H9 (cell line): ENCODE measurements around the gene ELF2. TPM values are rescaled to one million over a fixed set of nuclear protein-coding genes. Genes with fewer than 3 reads are reported as not detected.

Experiments
- DNase-seq: peaks from one replicate; pipeline ENCODE4 v3.0.0-alpha.2; 2017
- H2AFZ ChIP-seq: one replicate; pipeline ENCODE4 v1.6.1; 2013; ENCODE audit warnings: mild to moderate bottlenecking, low read length, control low read depth, moderate library complexity
- H2AK5ac ChIP-seq: 2 replicates; pipeline ENCODE4 v1.6.1; 2013; ENCODE audit warnings: low read length, control low read depth, mixed read lengths; ENCODE audit not compliant: insufficient read length
- H2BK120ac ChIP-seq: one replicate; pipeline ENCODE4 v1.6.1; 2013; ENCODE audit warnings: low read depth, mild to moderate bottlenecking, low read length, control low read depth, inconsistent platforms; ENCODE audit not compliant: poor library complexity, severe bottlenecking
- H2BK12ac ChIP-seq: 2 replicates; pipeline ENCODE4 v1.6.1; 2013; ENCODE audit warnings: low read length, control low read depth, mixed read lengths, low read depth; ENCODE audit not compliant: insufficient read length
- H2BK15ac ChIP-seq: 2 replicates; pipeline ENCODE4 v1.6.1; 2013; ENCODE audit warnings: low read depth, low read length, control low read depth
- H2BK20ac ChIP-seq: one replicate; pipeline ENCODE4 v1.6.1; 2013; ENCODE audit warnings: low read depth, mild to moderate bottlenecking, low read length, control low read depth, inconsistent platforms; ENCODE audit not compliant: poor library complexity, severe bottlenecking
- H2BK5ac ChIP-seq: 2 replicates; pipeline ENCODE4 v1.6.1; 2013; ENCODE audit warnings: low read length, control low read depth, mixed read lengths; ENCODE audit not compliant: insufficient read length
- H3K14ac ChIP-seq: 2 replicates; pipeline ENCODE4 v1.6.1; 2013; ENCODE audit warnings: low read length, control low read depth; ENCODE audit not compliant: insufficient read depth
- H3K18ac ChIP-seq: 2 replicates; pipeline ENCODE4 v1.6.1; 2013; ENCODE audit warnings: low read depth, mild to moderate bottlenecking, mixed read lengths, low read length, control low read depth; ENCODE audit not compliant: insufficient read length
- H3K23ac ChIP-seq: 2 replicates; pipeline ENCODE4 v1.6.1; 2013; ENCODE audit warnings: low read length, control low read depth, mixed read lengths, low read depth; ENCODE audit not compliant: insufficient read length
- H3K23me2 ChIP-seq: 2 replicates; pipeline ENCODE4 v1.6.1; 2013; ENCODE audit warnings: low read depth, mild to moderate bottlenecking, mixed read lengths, low read length, control low read depth; ENCODE audit not compliant: insufficient read length, poor library complexity, severe bottlenecking
- H3K27ac ChIP-seq: 2 replicates; pipeline ENCODE4 v1.5.1; 2013; ENCODE audit warnings: low read length, control low read depth, mixed read lengths, low read depth; ENCODE audit not compliant: insufficient read length
- H3K27me3 ChIP-seq: 2 replicates; pipeline ENCODE4 v1.6.1; 2013; ENCODE audit warnings: low read length, control low read depth, inconsistent platforms; ENCODE audit not compliant: insufficient read depth
- H3K4ac ChIP-seq: 2 replicates; pipeline ENCODE4 v1.6.1; 2013; ENCODE audit warnings: low read depth, mild to moderate bottlenecking, control low read depth, inconsistent platforms, low read length, moderate library complexity
- H3K4me1 ChIP-seq: 2 replicates; pipeline ENCODE4 v1.6.1; 2013; ENCODE audit warnings: low read length, control low read depth, inconsistent platforms; ENCODE audit not compliant: insufficient read depth
- H3K4me2 ChIP-seq: 2 replicates; pipeline ENCODE4 v1.6.1; 2013; ENCODE audit warnings: low read length, control low read depth, mixed read lengths; ENCODE audit not compliant: insufficient read length, insufficient read depth
- H3K56ac ChIP-seq: 2 replicates; pipeline ENCODE4 v1.6.1; 2013; ENCODE audit warnings: low read depth, mild to moderate bottlenecking, mixed read lengths, low read length, control low read depth; ENCODE audit not compliant: insufficient read length
- H3K79me1 ChIP-seq: 2 replicates; pipeline ENCODE4 v1.6.1; 2013; ENCODE audit warnings: low read depth, mild to moderate bottlenecking, moderate library complexity, low read length, control low read depth, inconsistent platforms; ENCODE audit not compliant: insufficient read depth, poor library complexity, severe bottlenecking
- H3K79me2 ChIP-seq: 2 replicates; pipeline ENCODE4 v1.6.1; 2013; ENCODE audit warnings: low read length, control low read depth, inconsistent platforms; ENCODE audit not compliant: insufficient read depth
- H3K9ac ChIP-seq: 2 replicates; pipeline ENCODE4 v1.6.1; 2013; ENCODE audit warnings: low read length, control low read depth, mixed read lengths; ENCODE audit not compliant: insufficient read length; ENCODE audit errors: extremely low read depth
- H3K9me3 ChIP-seq: one replicate; pipeline ENCODE4 v1.6.1; 2013; ENCODE audit warnings: low read depth, low read length, inconsistent platforms; ENCODE audit not compliant: control insufficient read depth
- H3T11ph ChIP-seq: one replicate; pipeline ENCODE4 v1.6.1; 2013; ENCODE audit warnings: mild to moderate bottlenecking, low read length, control low read depth, inconsistent platforms
- H4K20me1 ChIP-seq: one replicate; pipeline ENCODE4 v1.6.1; 2013; ENCODE audit not compliant: control insufficient read depth, insufficient read length, insufficient read depth
- H4K5ac ChIP-seq: 2 replicates; pipeline ENCODE4 v1.6.1; 2013; ENCODE audit warnings: low read depth, mild to moderate bottlenecking, mixed read lengths, low read length, control low read depth; ENCODE audit not compliant: insufficient read length
- H4K8ac ChIP-seq: replicated peaks from 2 replicates; pipeline ENCODE4 v1.6.1; 2013; ENCODE audit warnings: low read length, control low read depth, mixed read lengths, low read depth; ENCODE audit not compliant: insufficient read length
- H4K91ac ChIP-seq: 2 replicates; pipeline ENCODE4 v1.6.1; 2013; ENCODE audit warnings: low read depth, mild to moderate bottlenecking, moderate library complexity, mixed read lengths, low read length, control low read depth; ENCODE audit not compliant: insufficient read length
- H3K27ac Mint-ChIP-seq, 3 experiments: 2 replicates in 2 of 3; 3 replicates in 1 of 3; pipeline ENCODE4 v1.8.0; 2020 to 2021; ENCODE audit warnings: mixed read lengths in 3 of 3, mild to moderate bottlenecking in 1 of 3, moderate library complexity in 1 of 3
- H3K27me3 Mint-ChIP-seq: 2 replicates; pipeline ENCODE4 v1.8.0; 2021; ENCODE audit warnings: low read depth, mild to moderate bottlenecking, moderate library complexity, mixed read lengths
- H3K36me3 Mint-ChIP-seq, 3 experiments: 2 replicates in 2 of 3; 3 replicates in 1 of 3; pipeline ENCODE4 v1.8.0; 2020 to 2021; ENCODE audit warnings: low read depth in 3 of 3, mixed read lengths in 3 of 3; ENCODE audit not compliant: insufficient read depth in 1 of 3
- H3K4me1 Mint-ChIP-seq, 2 experiments: 2 replicates each; pipeline ENCODE4 v1.8.0; 2020; ENCODE audit warnings: mixed read lengths in 2 of 2
- H3K4me3 Mint-ChIP-seq, 2 experiments: 2 replicates in 1 of 2; 3 replicates in 1 of 2; pipeline ENCODE4 v1.8.0; 2020 to 2021; ENCODE audit warnings: mild to moderate bottlenecking in 2 of 2, mixed read lengths in 2 of 2, moderate library complexity in 1 of 2
- H3K9me3 Mint-ChIP-seq, 2 experiments: 2 replicates in 1 of 2; 3 replicates in 1 of 2; pipeline ENCODE4 v1.8.0; 2020; ENCODE audit warnings: mild to moderate bottlenecking in 2 of 2, mixed read lengths in 2 of 2, moderate library complexity in 1 of 2
- WGBS: extraction: QIAGEN DNeasy Blood & Tissue Kit; methylation state at CpG from one replicate; pipeline ENCODE4 v1.1.7; 2013; ENCODE audit warnings: missing lambda C conversion rate, low lambda C conversion rate, mixed read lengths; ENCODE audit not compliant: insufficient read length; ENCODE audit errors: extremely low coverage; 5-methylcytosine and 5-hydroxymethylcytosine counted together
- total RNA-seq: library from RNA; stranded (reverse); gene quantifications from 2 replicates; pipeline ENCODE4 v1.2.1, GENCODE V29; 2021
- TF ChIP-seq, protein P1 (sequence below): fragments of 200-600 bp; sonication (generic); conservative IDR thresholded peaks from 3 replicates; pipeline ENCODE4 v1.8.0; 2021; ENCODE audit warnings: antibody characterized with exemption, mild to moderate bottlenecking

ELF2 gene
- total RNA-seq, 1 experiment from 2014 or later = 49.6 TPM

GRCh38 chr4:139144911-139145551, 32.0 kb downstream of the ELF2 start:
- no peak overlapping the region for H2BK120ac ChIP-seq

More at GRCh38 chr4:139144911-139145551, 32.0 kb downstream of the ELF2 start:
- Histone ChIP-seq H3K79me2 (peaks cover 35% of the 10 kb centered on the region; the same call in 1 of the 2 replicates), H3K23ac (no peak overlapping the region), H3K14ac (peak overlapping the region; percentile 23; the same call in 1 of the 2 replicates), H3K9me3 (no peaks in the 10 kb centered on the region), H3K9ac (no peak overlapping the region), H2BK15ac (no peak overlapping the region), H2BK5ac (no peak overlapping the region), H4K8ac (no peak overlapping the region), H2AK5ac (no peak overlapping the region), H3K4me1 (peaks cover 21% of the 10 kb centered on the region), H3K79me1 (peaks cover 9% of the 10 kb centered on the region), H3K56ac (no peak overlapping the region), H2AFZ (no peak overlapping the region), H3K23me2 (no peaks in the 10 kb centered on the region), H4K5ac (no peak overlapping the region), H2BK20ac (no peak overlapping the region), H3K4ac (no peak overlapping the region), H3T11ph (no peak overlapping the region), H3K18ac (no peak overlapping the region), H4K91ac (no peak overlapping the region), H2BK12ac (no peak overlapping the region), H3K27ac (peak overlapping the region; percentile 21), H4K20me1 (no peaks in the 10 kb centered on the region), H3K27me3 (no peaks in the 10 kb centered on the region), H3K4me2 (no peak overlapping the region)
- Mint-ChIP-seq H3K4me1 (peaks cover 67 to 74% of the 10 kb centered on the region in 2 experiments), H3K27ac (peak overlapping the region; percentile 81 to 91 (median 90); a peak in 6 of 7 replicates), H3K4me3 (peak overlapping the region in 1 of 2 experiments; percentile 25; a peak in 1 of 5 replicates), H3K27me3 (no peaks in the 10 kb centered on the region), H3K36me3 (peaks cover 5 to 31% (median 21%) of the 10 kb centered on the region in 3 experiments; a peak in 6 of 7 replicates), H3K9me3 (peaks cover 6 to 12% of the 10 kb centered on the region in 2 experiments; a peak in 4 of 5 replicates)
- no CpG with 5 or more reads among the region's 3 CpGs for WGBS
- no peak for DNase-seq
- TF ChIP-seq, protein P1, sequence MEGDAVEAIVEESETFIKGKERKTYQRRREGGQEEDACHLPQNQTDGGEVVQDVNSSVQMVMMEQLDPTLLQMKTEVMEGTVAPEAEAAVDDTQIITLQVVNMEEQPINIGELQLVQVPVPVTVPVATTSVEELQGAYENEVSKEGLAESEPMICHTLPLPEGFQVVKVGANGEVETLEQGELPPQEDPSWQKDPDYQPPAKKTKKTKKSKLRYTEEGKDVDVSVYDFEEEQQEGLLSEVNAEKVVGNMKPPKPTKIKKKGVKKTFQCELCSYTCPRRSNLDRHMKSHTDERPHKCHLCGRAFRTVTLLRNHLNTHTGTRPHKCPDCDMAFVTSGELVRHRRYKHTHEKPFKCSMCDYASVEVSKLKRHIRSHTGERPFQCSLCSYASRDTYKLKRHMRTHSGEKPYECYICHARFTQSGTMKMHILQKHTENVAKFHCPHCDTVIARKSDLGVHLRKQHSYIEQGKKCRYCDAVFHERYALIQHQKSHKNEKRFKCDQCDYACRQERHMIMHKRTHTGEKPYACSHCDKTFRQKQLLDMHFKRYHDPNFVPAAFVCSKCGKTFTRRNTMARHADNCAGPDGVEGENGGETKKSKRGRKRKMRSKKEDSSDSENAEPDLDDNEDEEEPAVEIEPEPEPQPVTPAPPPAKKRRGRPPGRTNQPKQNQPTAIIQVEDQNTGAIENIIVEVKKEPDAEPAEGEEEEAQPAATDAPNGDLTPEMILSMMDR = no peak
